SIG-M5 treated with dmso at 0.1 percent for 504 hours (cell line): ENCODE results near the gene SLC4A7.
"Not testable (repeated sequence)": the region's sequence is repeated elsewhere in the genome, so short reads cannot be mapped to it uniquely, and the experiment has no call there.

ENCODE experiments used
- DNase-seq: peaks from one replicate; lab custom pipeline; 2025; ENCODE audit not compliant: unreplicated experiment; lab: John Stamatoyannopoulos, UW

Gene SLC4A7

GRCh38 chr3:27438352-27438751 lies 45.8 kb downstream of the SLC4A7 start:
- DNase-seq: not testable (repeated sequence)

GRCh38 chr3:27431116-27431515 lies 53.1 kb downstream of the SLC4A7 start:
- no peak for DNase-seq

- no peak for DNase-seq
These were observed 54.3 kb downstream of the SLC4A7 start for GRCh38 chr3:27429909-27430308.

- no peak for DNase-seq
These were observed 55.7 kb downstream of the SLC4A7 start for GRCh38 chr3:27428446-27428845.

GRCh38 chr3:27426926-27427325 lies 57.3 kb downstream of the SLC4A7 start:
- no peak for DNase-seq

GRCh38 chr3:27425896-27426565 lies 58.2 kb downstream of the SLC4A7 start:
- DNase-seq: no peak

GRCh38 chr3:27424812-27425521 lies 59.2 kb downstream of the SLC4A7 start:
- DNase-seq: not testable (repeated sequence)

GRCh38 chr3:27423463-27423862 lies 60.7 kb downstream of the SLC4A7 start:
- DNase-seq: no peak

GRCh38 chr3:27422617-27423016 lies 61.6 kb downstream of the SLC4A7 start:
- no peak for DNase-seq

- no peak for DNase-seq
These were observed 69.0 kb downstream of the SLC4A7 start for GRCh38 chr3:27415202-27415601.

GRCh38 chr3:27392950-27393679 lies 91.1 kb downstream of the SLC4A7 start:
- DNase-seq: no peak

GRCh38 chr3:27392414-27392813 lies 91.8 kb downstream of the SLC4A7 start:
- not testable (repeated sequence) for DNase-seq

GRCh38 chr3:27391796-27392195 lies 92.4 kb downstream of the SLC4A7 start:
- no peak for DNase-seq

GRCh38 chr3:27387625-27388024 lies 96.6 kb downstream of the SLC4A7 start:
- DNase-seq: no peak

- DNase-seq: peak; percentile 23
These were observed 98.7 kb downstream of the SLC4A7 start for GRCh38 chr3:27385504-27385903.

- no peak for DNase-seq
These were observed 100.0 kb downstream of the SLC4A7 start for GRCh38 chr3:27384191-27384590.

- DNase-seq: no peak
These were observed 103.5 kb downstream of the SLC4A7 start for GRCh38 chr3:27380433-27381357.

- no peak for DNase-seq
These were observed 105.9 kb downstream of the SLC4A7 start for GRCh38 chr3:27378331-27378730.

- no peak for DNase-seq
These were observed 107.9 kb downstream of the SLC4A7 start for GRCh38 chr3:27376109-27376772.

- DNase-seq: peak; percentile 81
These were observed 115.2 kb downstream of the SLC4A7 start, which contains the start of gene NEK10 for GRCh38 chr3:27368831-27369607. Gene NEK10 (minus strand): TSS chr3:27369383. CDS start chr3:27352882, 16,501 bp downstream.
